WERI-Rb-1 (cell line): Measurements from ENCODE around the gene ATXN8OS.
A peak's percentile ranks its signal among the peaks of the same experiment; 100 is the strongest.

Experiments used
- DNase-seq: peaks from one replicate; pipeline ENCODE4 v3.0.0-alpha.2; 2020
- H3K27ac ChIP-seq: fragments of 250-450 bp; sonication (Bioruptor Pico); 2 replicates; pipeline ENCODE4 v1.5.1; 2020; ENCODE audit warnings: mild to moderate bottlenecking, moderate library complexity
- H3K27me3 ChIP-seq: fragments of 250-450 bp; sonication (Bioruptor Pico); 2 replicates; pipeline ENCODE4 v1.5.1; 2021; ENCODE audit warnings: mild to moderate bottlenecking, low read depth, moderate library complexity; ENCODE audit not compliant: insufficient read depth, severe bottlenecking
- H3K36me3 ChIP-seq: fragments of 250-450 bp; sonication (Bioruptor Pico); 2 replicates; pipeline ENCODE4 v1.5.1; 2020; ENCODE audit warnings: mild to moderate bottlenecking, moderate library complexity
- H3K4me3 ChIP-seq: 2 replicates; pipeline ENCODE4 v1.5.1; 2011; ENCODE audit warnings: low read depth, mild to moderate bottlenecking, control low read depth, low read length
- H3K9me3 ChIP-seq: fragments of 250-450 bp; sonication (Bioruptor Pico); 2 replicates; pipeline ENCODE4 v1.5.1; 2021; ENCODE audit warnings: mild to moderate bottlenecking, moderate library complexity; ENCODE audit not compliant: severe bottlenecking
- CTCF ChIP-seq: IDR thresholded peaks from 2 replicates; pipeline ENCODE4 v1.5.1; 2011; ENCODE audit warnings: low read depth, mild to moderate bottlenecking, control low read depth, inconsistent platforms, low read length

Gene ATXN8OS

GRCh38 chr13:70098669-70099068, 9.0 kb upstream of the ATXN8OS start:
- H3K27me3 ChIP-seq, result no peaks in the 10 kb centered on the region
- no peaks in the 10 kb centered on the region for H3K36me3 ChIP-seq
- no peak for TF ChIP-seq CTCF
- H3K27ac ChIP-seq, result no peak overlapping the region
- H3K9me3 ChIP-seq, result no peaks in the 10 kb centered on the region
- no peak overlapping the region for H3K4me3 ChIP-seq
- DNase-seq, result no peak

DNA sequence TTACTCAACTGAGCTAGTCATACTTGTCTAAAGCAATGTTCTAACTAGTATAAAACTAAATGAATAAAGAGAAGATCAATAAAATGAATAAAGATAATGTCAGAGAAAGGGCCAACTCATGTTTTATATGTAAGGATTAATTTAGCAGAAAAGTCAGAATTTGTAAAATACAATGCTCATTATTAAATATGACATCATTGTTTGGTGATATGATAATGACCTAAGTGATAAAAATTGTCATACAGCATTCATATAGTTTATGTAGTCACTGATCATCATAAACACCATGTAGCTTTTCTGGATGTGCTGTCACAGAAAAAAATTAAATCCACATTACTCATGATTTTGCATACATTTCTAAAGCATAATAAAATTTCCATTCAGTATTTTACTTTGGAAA, 3.1 kb upstream of the ATXN8OS start:
- Histone ChIP-seq H3K27ac (no peak overlapping the region), H3K9me3 (no peaks in the 10 kb centered on the region), H3K36me3 (no peaks in the 10 kb centered on the region), H3K27me3 (no peaks in the 10 kb centered on the region), H3K4me3 (no peak overlapping the region)
- DNase-seq, result no peak
- no peak for TF ChIP-seq CTCF

DNA sequence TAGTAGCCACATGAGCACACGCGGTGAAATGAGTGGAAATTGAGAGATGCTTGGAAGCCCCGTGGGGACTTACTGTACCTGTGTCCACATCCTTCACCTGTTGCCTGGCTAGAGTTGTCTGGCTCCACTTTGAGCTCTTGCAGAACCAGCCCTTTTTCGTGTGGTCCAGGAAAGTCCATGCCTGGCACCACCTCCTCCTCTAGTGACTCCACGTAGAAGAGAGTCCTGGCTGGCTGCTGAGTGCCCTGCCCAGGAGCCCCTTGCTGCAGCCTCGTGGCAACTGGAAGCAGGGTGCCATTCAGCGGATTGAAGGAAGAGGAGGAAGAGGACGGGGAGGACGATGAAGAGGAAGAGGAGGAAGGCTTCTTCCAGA, 515 bp upstream of the ATXN8OS start:
- H3K9me3 ChIP-seq, result no peaks in the 10 kb centered on the region
- H3K27me3 ChIP-seq, result no peaks in the 10 kb centered on the region
- no peak overlapping the region for H3K27ac ChIP-seq
- no peak for TF ChIP-seq CTCF
- H3K4me3 ChIP-seq, result peak overlapping the region; percentile 33
- peak; percentile 3 for DNase-seq
- no peaks in the 10 kb centered on the region for H3K36me3 ChIP-seq

GRCh38 chr13:70108356-70109105, 905 bp downstream of the ATXN8OS start, which contains the start of gene KLHL1:
Gene KLHL1, minus strand, starts transcription at chr13:70108452. Its CDS starts 753 bp downstream, at chr13:70107699.
- no peak within 1 kb of the TSS for H3K27ac ChIP-seq
- H3K4me3 ChIP-seq, result peak within 1 kb of the TSS; percentile 33
- no peak for DNase-seq
- H3K9me3 ChIP-seq, result no peaks in the 10 kb centered on the region
- no peaks in the 10 kb centered on the region for H3K27me3 ChIP-seq
- no peaks in the 10 kb centered on the region for H3K36me3 ChIP-seq
- TF ChIP-seq CTCF, result no peak

GRCh38 chr13:70117338-70117905, 9.8 kb downstream of the ATXN8OS start:
- no peak for DNase-seq
- no peak overlapping the region for H3K27ac ChIP-seq
- H3K9me3 ChIP-seq, result no peaks in the 10 kb centered on the region
- H3K36me3 ChIP-seq, result no peaks in the 10 kb centered on the region
- no peak for TF ChIP-seq CTCF
- no peak overlapping the region for H3K4me3 ChIP-seq
- H3K27me3 ChIP-seq, result no peaks in the 10 kb centered on the region
